ENCODE measurements around the gene ADCY5.
A peak's percentile ranks its signal among the peaks of the same experiment; 100 is the strongest.

ADCY5 gene

GRCh38 chr3:123337948-123338619 lies 110.8 kb downstream of the ADCY5 start:
- no peak for DNase-seq

DNA sequence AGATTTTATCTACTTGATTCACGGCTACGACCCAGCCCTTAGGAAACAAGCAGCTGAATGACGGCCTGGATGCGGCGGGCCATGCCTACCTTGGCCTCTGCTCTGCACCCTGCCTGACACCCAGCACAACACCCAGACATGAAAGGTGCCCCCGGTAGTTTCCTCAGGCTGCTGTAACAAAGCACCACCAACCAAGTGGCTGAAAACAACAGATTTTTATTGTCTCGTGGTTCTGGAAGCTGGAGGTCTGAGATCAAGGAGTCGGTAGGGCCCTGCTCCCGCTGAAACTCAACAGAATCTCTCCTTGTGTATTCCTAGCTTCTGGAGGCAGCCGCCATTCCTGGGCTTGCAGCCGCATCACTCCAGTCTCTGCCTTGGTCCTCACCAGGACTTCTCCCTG lies 111.7 kb downstream of the ADCY5 start:
- DNase-seq, result no peak

- DNase-seq, result no peak
These were observed 112.4 kb downstream of the ADCY5 start for GRCh38 chr3:123336441-123336851.

DNA sequence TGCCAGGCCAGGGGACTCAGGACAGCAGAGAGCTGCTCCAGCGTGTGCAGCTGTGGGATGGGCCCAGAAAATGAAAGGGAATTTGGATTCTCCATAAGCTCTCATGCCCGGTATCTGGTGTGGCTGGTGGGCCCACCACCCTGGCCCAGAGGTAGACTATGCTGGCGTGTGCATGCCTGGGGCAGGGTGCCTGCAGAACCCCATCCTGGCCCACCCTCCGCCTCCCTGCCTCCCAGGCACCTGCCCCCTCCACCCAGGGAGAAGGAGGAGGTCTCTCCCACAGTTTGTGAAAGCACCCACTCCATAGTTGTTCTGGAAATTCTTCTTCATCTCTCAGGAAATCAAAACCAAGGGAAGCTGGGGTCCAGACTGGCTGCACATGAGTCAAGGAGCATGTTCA lies 112.9 kb downstream of the ADCY5 start:
- no peak for DNase-seq

- DNase-seq, result no peak
These were observed 113.8 kb downstream of the ADCY5 start for GRCh38 chr3:123335007-123335670.

GRCh38 chr3:123334056-123334455 lies 114.8 kb downstream of the ADCY5 start:
- no peak for DNase-seq

DNA sequence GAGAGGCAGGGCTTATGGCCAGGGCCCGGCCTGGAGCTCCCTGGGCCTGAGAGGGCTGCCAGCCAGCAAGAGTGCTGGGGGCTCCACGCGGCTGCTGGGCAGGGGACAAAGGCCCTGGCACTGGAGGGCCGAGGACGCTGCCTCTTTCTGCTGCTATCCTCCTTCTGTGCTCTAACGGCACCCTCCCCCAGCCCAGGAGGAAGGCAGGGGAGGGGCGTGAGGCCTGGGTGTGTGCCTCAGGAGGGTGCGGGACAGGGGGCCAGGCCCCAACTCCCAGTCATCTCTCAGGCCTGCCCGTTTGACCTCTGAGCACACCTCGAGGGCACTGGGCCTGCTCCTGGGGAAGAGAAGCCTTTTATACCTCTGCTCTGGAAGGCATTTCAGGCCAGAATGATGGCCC lies 115.5 kb downstream of the ADCY5 start:
- DNase-seq, result no peak

- DNase-seq, result no peak
These were observed 116.7 kb downstream of the ADCY5 start for GRCh38 chr3:123332124-123332641.

DNA sequence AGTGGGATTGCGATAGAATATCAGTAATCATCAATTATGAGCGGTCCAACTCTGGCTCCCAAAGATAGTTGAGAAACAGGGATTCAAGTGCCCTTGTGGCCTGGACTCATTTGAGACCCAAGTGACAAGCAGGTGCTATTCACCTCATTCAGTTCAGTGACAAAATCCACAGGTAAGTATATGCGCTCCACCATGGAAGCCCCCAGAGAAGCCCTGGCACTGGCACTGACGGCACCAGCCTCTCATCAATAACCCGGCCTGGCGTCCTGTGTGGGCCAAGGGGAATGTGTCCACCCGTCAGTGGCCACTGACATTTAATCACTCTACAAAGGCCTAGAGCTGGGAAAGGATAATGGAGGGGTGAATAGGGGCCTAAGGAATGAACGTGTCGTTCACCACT lies 117.2 kb downstream of the ADCY5 start:
- no peak for DNase-seq

- DNase-seq, result no peak
These were observed 117.9 kb downstream of the ADCY5 start for GRCh38 chr3:123331006-123331405.

GRCh38 chr3:123330441-123330991 lies 118.4 kb downstream of the ADCY5 start:
- no peak for DNase-seq

GRCh38 chr3:123329636-123330340 lies 119.1 kb downstream of the ADCY5 start:
- DNase-seq, result no peak

DNA sequence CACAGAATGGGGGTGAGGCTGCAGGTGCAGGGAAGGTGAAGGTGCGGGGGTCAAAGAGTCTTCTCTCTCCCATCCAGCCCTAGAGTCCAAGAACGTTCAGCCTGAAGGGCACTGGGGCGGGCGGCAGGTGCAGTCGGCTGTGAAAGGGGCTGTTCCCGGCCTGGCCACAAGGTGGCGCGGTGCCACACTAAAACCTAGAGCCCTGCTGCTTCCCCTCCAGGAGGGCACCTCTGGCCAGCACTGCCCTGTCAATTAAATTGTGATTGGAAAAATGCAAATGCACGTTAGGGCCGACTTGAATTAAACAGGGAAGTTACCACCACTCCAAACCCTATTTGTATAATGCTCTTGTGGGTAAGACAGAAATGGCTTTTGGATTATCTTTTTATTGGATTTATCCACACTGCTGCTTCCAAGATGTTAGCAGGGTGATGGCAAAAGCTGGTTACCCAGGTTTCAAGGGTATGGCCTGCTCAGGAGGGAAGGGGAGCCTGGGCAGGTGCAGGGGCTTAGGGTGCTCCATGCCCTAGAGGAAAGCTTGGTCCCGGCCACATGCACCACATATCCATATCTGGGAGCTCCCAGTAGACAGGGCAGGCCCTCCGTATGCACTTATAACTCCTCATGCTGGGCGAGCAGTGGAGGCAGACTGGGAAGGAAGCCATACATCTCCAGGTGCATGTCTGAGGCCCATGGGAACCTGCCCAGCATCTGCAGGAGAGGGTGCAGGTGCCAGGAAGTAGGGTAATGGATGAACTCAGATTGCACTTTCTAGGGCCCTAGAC lies 119.8 kb downstream of the ADCY5 start:
- DNase-seq, result peak; percentile 50

GRCh38 chr3:123327956-123328850 lies 120.7 kb downstream of the ADCY5 start:
- no peak for DNase-seq

- DNase-seq, result no peak
These were observed 121.4 kb downstream of the ADCY5 start for GRCh38 chr3:123327480-123327879.

GRCh38 chr3:123326531-123326930 lies 122.4 kb downstream of the ADCY5 start:
- no peak for DNase-seq

- DNase-seq, result no peak
These were observed 123.1 kb downstream of the ADCY5 start for GRCh38 chr3:123325766-123326256.

DNA sequence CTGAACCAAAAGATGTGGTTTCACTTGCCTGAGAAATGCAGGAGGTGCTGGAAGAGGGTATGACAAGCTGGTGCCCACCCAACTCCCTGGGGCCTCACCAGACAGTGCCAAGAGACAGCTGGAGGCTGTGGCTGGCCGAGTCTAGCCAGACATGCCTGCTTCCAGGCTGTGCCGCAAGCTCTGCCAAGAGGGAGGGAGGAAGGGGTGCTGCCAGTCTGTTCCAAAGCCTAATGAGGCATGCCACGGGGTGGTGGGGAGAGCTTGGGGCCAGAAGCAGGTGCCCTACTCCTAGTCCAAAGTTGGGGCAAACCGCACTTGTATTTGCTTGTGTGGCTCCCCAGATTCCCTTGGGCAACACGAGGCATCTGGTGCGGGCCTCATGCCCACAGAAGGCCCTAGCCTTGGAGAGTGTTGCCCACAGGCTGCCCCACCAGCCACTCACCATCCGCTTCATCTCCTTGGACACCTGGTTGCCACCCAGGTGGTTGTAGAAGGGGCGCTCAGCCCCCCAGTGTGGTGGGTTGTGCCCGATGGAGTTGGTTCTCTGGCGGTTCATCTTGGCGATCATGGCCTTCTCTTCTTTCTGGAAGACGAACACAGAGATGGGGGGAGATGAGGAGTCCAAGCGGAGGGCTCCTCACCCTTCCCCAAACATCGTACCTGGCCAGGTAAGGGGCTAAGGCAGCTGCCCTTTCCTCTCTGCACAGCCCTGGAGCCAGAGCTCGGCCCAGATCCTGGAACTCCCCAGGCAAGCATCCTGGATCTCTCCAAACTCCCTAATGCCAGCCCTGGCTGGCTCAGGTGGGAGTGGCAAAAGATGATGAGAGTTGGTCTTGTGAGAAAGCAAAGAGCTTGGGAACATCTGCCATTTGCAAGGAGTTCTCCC lies 123.8 kb downstream of the ADCY5 start:
- no peak for DNase-seq

DNA sequence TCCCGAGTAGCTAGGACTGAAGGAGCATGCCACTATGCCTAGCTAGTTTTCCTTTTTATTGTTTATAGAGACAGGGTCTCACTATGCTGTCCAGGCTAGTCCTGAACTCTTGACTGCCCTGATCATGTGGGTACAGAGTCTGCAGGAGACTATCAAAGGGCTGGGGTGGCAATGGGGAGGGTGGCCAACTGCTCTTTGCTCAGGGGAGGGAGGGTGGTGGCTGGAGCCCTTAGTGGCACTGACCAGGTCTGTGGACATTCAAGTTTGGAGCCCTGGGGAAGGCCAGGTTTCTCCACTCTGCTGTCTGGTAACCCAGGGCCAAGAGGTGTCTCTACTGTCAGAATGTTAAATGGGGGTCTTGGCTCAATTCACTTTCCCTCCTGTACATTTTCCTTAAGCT lies 125.1 kb downstream of the ADCY5 start:
- no peak for DNase-seq

- DNase-seq, result no peak
These were observed 126.0 kb downstream of the ADCY5 start for GRCh38 chr3:123322866-123323265.

Measured in activated CD4-positive, alpha-beta T cell treated with anti-CD3 and anti-CD28 coated beads for 1 hour (primary cell).